HG03139 (cell line): ENCODE measurements around the gene TMEM203.
A peak's percentile ranks its signal among the peaks of the same experiment; 100 is the strongest.
"Not testable (repeated sequence)": the region's sequence is repeated elsewhere in the genome, so short reads cannot be mapped to it uniquely, and the experiment has no call there.

Experiments used
- ATAC-seq: cut with Tn5 transposase; IDR thresholded peaks from one replicate; pipeline ENCODE4 v1.9.1; 2021; ENCODE audit not compliant: unreplicated experiment

TMEM203 gene

GRCh38 chr9:137242269-137243203, 37.1 kb upstream of the TMEM203 start:
- no peak for ATAC-seq

GRCh38 chr9:137241490-137242268, 36.2 kb upstream of the TMEM203 start:
- ATAC-seq: no peak

- peak; percentile 58 for ATAC-seq
Observed at GRCh38 chr9:137240841-137241489, 35.5 kb upstream of the TMEM203 start, which contains the start of gene TUBB4B. TUBB4B (plus strand) TSS chr9:137241287; CDS start chr9:137241361, 74 bp downstream.

GRCh38 chr9:137240318-137240840, 34.9 kb upstream of the TMEM203 start:
- ATAC-seq: peak; percentile 23

GRCh38 chr9:137239541-137240200, 34.2 kb upstream of the TMEM203 start:
- not testable (repeated sequence) for ATAC-seq

- no peak for ATAC-seq
Observed at GRCh38 chr9:137237759-137238726, 32.6 kb upstream of the TMEM203 start.

GRCh38 chr9:137236936-137237421, 31.5 kb upstream of the TMEM203 start:
- no peak for ATAC-seq

- ATAC-seq: peak; percentile 21
Observed at GRCh38 chr9:137236238-137236935, 30.9 kb upstream of the TMEM203 start.

- ATAC-seq: no peak
Observed at GRCh38 chr9:137235424-137236237, 30.2 kb upstream of the TMEM203 start.

GRCh38 chr9:137234758-137235423, 29.4 kb upstream of the TMEM203 start:
- no peak for ATAC-seq

GRCh38 chr9:137234055-137234697, 28.7 kb upstream of the TMEM203 start:
- no peak for ATAC-seq

- no peak for ATAC-seq
Observed at GRCh38 chr9:137233143-137233980, 27.9 kb upstream of the TMEM203 start.

GRCh38 chr9:137232510-137232909, 27.1 kb upstream of the TMEM203 start:
- no peak for ATAC-seq

- ATAC-seq: no peak
Observed at GRCh38 chr9:137232101-137232500, 26.7 kb upstream of the TMEM203 start.

- no peak for ATAC-seq
Observed at GRCh38 chr9:137231372-137232039, 26.1 kb upstream of the TMEM203 start.
